Nephron (organoid): ENCODE results near the gene PALM3.

ENCODE experiments used
- H3K27ac Mint-ChIP-seq, 3 experiments: 2 replicates each; pipeline ENCODE4 v1.8.0; 2020; ENCODE audit warnings: mixed read lengths in 3 of 3, mild to moderate bottlenecking in 2 of 3, moderate library complexity in 1 of 3
- H3K27me3 Mint-ChIP-seq: 2 replicates; pipeline ENCODE4 v1.8.0; 2021; ENCODE audit warnings: low read depth, mild to moderate bottlenecking, moderate library complexity, mixed read lengths
- H3K36me3 Mint-ChIP-seq: 2 replicates; pipeline ENCODE4 v1.8.0; 2020; ENCODE audit warnings: low read depth, mixed read lengths
- H3K4me1 Mint-ChIP-seq: 2 replicates; pipeline ENCODE4 v1.8.0; 2020; ENCODE audit warnings: mixed read lengths
- H3K4me3 Mint-ChIP-seq, 3 experiments: 2 replicates each; pipeline ENCODE4 v1.8.0; 2020; ENCODE audit warnings: mild to moderate bottlenecking in 3 of 3, mixed read lengths in 3 of 3, moderate library complexity in 2 of 3
- H3K9me3 Mint-ChIP-seq: 2 replicates; pipeline ENCODE4 v1.8.0; 2020; ENCODE audit warnings: mixed read lengths
- CTCF ChIP-seq, 3 experiments: fragments of 200-600 bp; sonication (generic); IDR thresholded peaks; one replicate each; pipeline ENCODE4 v1.5.0; 2021; ENCODE audit warnings: antibody characterized with exemption in 3 of 3; ENCODE audit not compliant: unreplicated experiment in 3 of 3

The PALM3 gene

GRCh38 chr19:14085309-14085995, 23.6 kb upstream of the PALM3 start, which contains the start of gene C19orf67:
TSS of gene C19orf67 (minus strand) at chr19:14085783. CDS start at chr19:14085627, 156 bp downstream.
- Mint-ChIP-seq H3K9me3 (no peaks in the 10 kb centered on the region), H3K4me3 (peak within 1 kb of the TSS; percentile 53 to 73 (median 68)), H3K27me3 (no peaks in the 10 kb centered on the region), H3K27ac (peak within 1 kb of the TSS in 1 of 3 experiments; percentile 57), H3K4me1 (peaks cover 30% of the 10 kb centered on the region), H3K36me3 (peaks cover 24% of the 10 kb centered on the region)
- TF ChIP-seq CTCF (IDR thresholded peaks at IDR 0.05; ENCODE audit: unreplicated experiment in 3 of 3) = no peak

GRCh38 chr19:14082675-14082960, 20.7 kb upstream of the PALM3 start:
- peaks cover 25% of the 10 kb centered on the region for H3K4me1 Mint-ChIP-seq
- H3K4me3 Mint-ChIP-seq = peak overlapping the region; percentile 94 to 97 (median 96)
- no peaks in the 10 kb centered on the region for H3K27me3 Mint-ChIP-seq
- H3K9me3 Mint-ChIP-seq = no peaks in the 10 kb centered on the region
- H3K27ac Mint-ChIP-seq = peak overlapping the region in 1 of 3 experiments; percentile 93
- TF ChIP-seq CTCF (IDR thresholded peaks at IDR 0.05; ENCODE audit: unreplicated experiment in 3 of 3) = no peak
- peaks cover 8% of the 10 kb centered on the region for H3K36me3 Mint-ChIP-seq

- no peak for TF ChIP-seq CTCF (IDR thresholded peaks at IDR 0.05; ENCODE audit: unreplicated experiment in 3 of 3)
- H3K27me3 Mint-ChIP-seq = no peaks in the 10 kb centered on the region
- peaks cover 29% of the 10 kb centered on the region for H3K4me1 Mint-ChIP-seq
- no peaks in the 10 kb centered on the region for H3K9me3 Mint-ChIP-seq
- H3K36me3 Mint-ChIP-seq = peaks cover 4% of the 10 kb centered on the region
- peak overlapping the region; percentile 94 to 97 (median 96) for H3K4me3 Mint-ChIP-seq
- peak overlapping the region; percentile 88 to 93 (median 89) for H3K27ac Mint-ChIP-seq
Measured at GRCh38 chr19:14081797-14082674, 20.2 kb upstream of the PALM3 start.

- no peak for TF ChIP-seq CTCF (IDR thresholded peaks at IDR 0.05; ENCODE audit: unreplicated experiment in 3 of 3)
- Mint-ChIP-seq H3K4me1 (peaks cover 29% of the 10 kb centered on the region), H3K27ac (peak overlapping the region; percentile 88 to 93 (median 89)), H3K36me3 (peaks cover 4% of the 10 kb centered on the region), H3K9me3 (no peaks in the 10 kb centered on the region), H3K4me3 (peak overlapping the region; percentile 94 to 97 (median 96)), H3K27me3 (no peaks in the 10 kb centered on the region)
Measured at GRCh38 chr19:14080887-14081796, 19.3 kb upstream of the PALM3 start.

- Mint-ChIP-seq H3K36me3 (no peaks in the 10 kb centered on the region), H3K27me3 (peaks cover 8% of the 10 kb centered on the region), H3K9me3 (no peaks in the 10 kb centered on the region), H3K27ac (no peak overlapping the region), H3K4me3 (peak overlapping the region; percentile 21 to 70 (median 55)), H3K4me1 (peaks cover 23% of the 10 kb centered on the region)
- TF ChIP-seq CTCF (IDR thresholded peaks at IDR 0.05; ENCODE audit: unreplicated experiment in 3 of 3) = no peak
Measured at GRCh38 chr19:14078411-14078810, 16.5 kb upstream of the PALM3 start.
